K562 (cell line): ENCODE measurements around the gene HMCN2. TPM values are rescaled to one million over a fixed set of nuclear protein-coding genes. Genes with fewer than 3 reads are reported as not detected.

Source experiments
- BRF2 ChIP-seq: IDR thresholded peaks from 3 replicates; pipeline ENCODE4 v1.6.1; 2011; ENCODE audit warnings: borderline replicate concordance, mild to moderate bottlenecking; ENCODE audit not compliant: insufficient read length, insufficient read depth
- CXXC5 ChIP-seq: fragments of 250-450 bp; sonication (Bioruptor Pico); IDR thresholded peaks from 2 replicates; pipeline ENCODE4 v1.8.0; 2022; ENCODE audit warnings: inconsistent platforms, mild to moderate bottlenecking, moderate library complexity
- E2F3 ChIP-seq: fragments of 250-450 bp; sonication (Bioruptor Pico); IDR thresholded peaks from 2 replicates; pipeline ENCODE4 v1.4.0; 2020; ENCODE audit warnings: mild to moderate bottlenecking
- FUS ChIP-seq: fragments of 200-400 bp; formaldehyde crosslinking; optimal IDR thresholded peaks from 2 replicates; pipeline ENCODE3; 2017; ENCODE audit warnings: low read depth, low read length
- MAZ ChIP-seq, 2 experiments: fragments of 450-650 bp in 1 of 2; sonication (generic) in 1 of 2; formaldehyde crosslinking; IDR thresholded peaks in 1 of 2; conservative IDR thresholded peaks in 1 of 2; 2 replicates each; pipeline versions ENCODE4 v1.4.0 to v1.5.0; 2020; ENCODE audit warnings: mild to moderate bottlenecking in 1 of 2, missing genetic modification reagents in 1 of 2
- MNT ChIP-seq, 2 experiments: fragments of 450-650 bp; conservative IDR thresholded peaks; 2 replicates each; pipeline ENCODE4 v1.6.1; 2017; ENCODE audit warnings: mild to moderate bottlenecking in 2 of 2, moderate library complexity in 2 of 2
- NRF1 ChIP-seq, 2 experiments: fragments of 450-650 bp; IDR thresholded peaks in 1 of 2; conservative IDR thresholded peaks in 1 of 2; 2 replicates each; pipeline ENCODE4 v1.6.1; 2014; ENCODE audit warnings: mild to moderate bottlenecking in 2 of 2
- SAP30 ChIP-seq: fragments of 200-600 bp; sonication (generic); IDR thresholded peaks from 2 replicates; pipeline ENCODE4 v1.6.1; 2012; ENCODE audit warnings: borderline replicate concordance, low read depth, mild to moderate bottlenecking, moderate library complexity, low read length, control low read depth, inconsistent platforms; ENCODE audit not compliant: insufficient read depth, poor library complexity, severe bottlenecking
- SMARCA4 ChIP-seq: fragments of 450-650 bp; IDR thresholded peaks from 2 replicates; pipeline ENCODE4 v1.6.1; 2016
- SNRNP70 ChIP-seq: fragments of 200-400 bp; formaldehyde crosslinking; optimal IDR thresholded peaks from 2 replicates; pipeline ENCODE3; 2017; ENCODE audit warnings: low read depth, low read length
- TEAD4 ChIP-seq, 2 experiments: sonication (generic) in 1 of 2; formaldehyde crosslinking in 1 of 2; IDR thresholded peaks; 2 replicates each; pipeline versions ENCODE4 v1.6.1 to v1.8.0; 2012 to 2022; ENCODE audit warnings: borderline replicate concordance in 1 of 2, inconsistent platforms in 1 of 2, low read length in 1 of 2, mild to moderate bottlenecking in 1 of 2, missing genetic modification reagents in 1 of 2
- ZC3H4 ChIP-seq: sonication (generic); formaldehyde crosslinking; IDR thresholded peaks from 2 replicates; pipeline ENCODE4 v1.9.0; 2021; ENCODE audit warnings: missing genetic modification reagents, borderline replicate concordance
- ZKSCAN1 ChIP-seq: fragments of 150-350 bp; IDR thresholded peaks from 2 replicates; pipeline ENCODE4 v1.6.1; 2016; ENCODE audit warnings: low read depth, low read length
- ZNF24 ChIP-seq: fragments of 450-650 bp; IDR thresholded peaks from 2 replicates; pipeline ENCODE4 v1.6.1; 2016
- ZNF253 ChIP-seq: fragments of 250-450 bp; sonication (Bioruptor Pico); conservative IDR thresholded peaks from 2 replicates; pipeline ENCODE4 v1.6.1; 2021; ENCODE audit warnings: mild to moderate bottlenecking
- ZNF263 ChIP-seq: sonication (generic); formaldehyde crosslinking; IDR thresholded peaks from 2 replicates; pipeline ENCODE4 v1.8.0; 2022; ENCODE audit warnings: mild to moderate bottlenecking, missing genetic modification reagents, borderline replicate concordance
- ZNF589 ChIP-seq: fragments of 200-800 bp; sonication (Bioruptor generic); IDR thresholded peaks from 2 replicates; pipeline ENCODE4 v1.6.1; 2016; ENCODE audit warnings: low read depth, missing genetic modification characterization, missing compliant biosample characterization
- ZNF780A ChIP-seq: fragments of 250-450 bp; sonication (Bioruptor Pico); IDR thresholded peaks from 2 replicates; pipeline ENCODE4 v1.5.0; 2021; ENCODE audit warnings: mild to moderate bottlenecking
- polyA plus RNA-seq, 8 experiments: library from polyadenylated mRNA; depleted of rRNA in 4 of 8; stranded (reverse) in 5 of 8; unstranded in 3 of 8; fragments of >200 nt; fragmentation: Nextera tagmentation in 2 of 8; fragmentation: Illumina TruSeq in 1 of 8; extraction: Ambion mirVana in 2 of 8; extraction: Trizol in 1 of 8; gene quantifications; 2 replicates each; pipeline versions ENCODE4 v1.2.1 to v1.2.3, GENCODE V29; 2011 to 2014; ENCODE audit warnings: inconsistent platforms in 1 of 8, missing spikeins in 1 of 8
- total RNA-seq, 7 experiments: library from RNA; depleted of rRNA in 6 of 7; stranded (reverse); fragments of >200 nt in 6 of 7; fragmentation: Illumina TruSeq in 2 of 7; extraction: Trizol in 2 of 7; gene quantifications; 2 replicates each; pipeline versions ENCODE4 v1.2.1 to v1.2.3, GENCODE V29; 2011 to 2021; ENCODE audit warnings: low replicate concordance in 1 of 7
- TF ChIP-seq, protein P1 (sequence below): fragments of 450-650 bp; IDR thresholded peaks from 2 replicates; pipeline ENCODE4 v1.6.1; 2016; ENCODE audit warnings: borderline replicate concordance
- TF ChIP-seq, protein P2 (sequence below): fragments of 450-650 bp; formaldehyde crosslinking; IDR thresholded peaks from 2 replicates; pipeline ENCODE4 v1.4.0; 2022; ENCODE audit warnings: missing genetic modification characterization
- TF ChIP-seq, protein P3 (sequence below): sonication (generic); formaldehyde crosslinking; IDR thresholded peaks from 2 replicates; pipeline ENCODE4 v1.8.0; 2022; ENCODE audit warnings: missing genetic modification reagents, mild to moderate bottlenecking, moderate library complexity, borderline replicate concordance

The HMCN2 gene
- total and polyA plus RNA-seq, 9 of the 15 experiments (the other 6 are each of a cell fraction or from before 2014, with no cell fraction given), result 0.01 TPM; not detected in 8

DNA sequence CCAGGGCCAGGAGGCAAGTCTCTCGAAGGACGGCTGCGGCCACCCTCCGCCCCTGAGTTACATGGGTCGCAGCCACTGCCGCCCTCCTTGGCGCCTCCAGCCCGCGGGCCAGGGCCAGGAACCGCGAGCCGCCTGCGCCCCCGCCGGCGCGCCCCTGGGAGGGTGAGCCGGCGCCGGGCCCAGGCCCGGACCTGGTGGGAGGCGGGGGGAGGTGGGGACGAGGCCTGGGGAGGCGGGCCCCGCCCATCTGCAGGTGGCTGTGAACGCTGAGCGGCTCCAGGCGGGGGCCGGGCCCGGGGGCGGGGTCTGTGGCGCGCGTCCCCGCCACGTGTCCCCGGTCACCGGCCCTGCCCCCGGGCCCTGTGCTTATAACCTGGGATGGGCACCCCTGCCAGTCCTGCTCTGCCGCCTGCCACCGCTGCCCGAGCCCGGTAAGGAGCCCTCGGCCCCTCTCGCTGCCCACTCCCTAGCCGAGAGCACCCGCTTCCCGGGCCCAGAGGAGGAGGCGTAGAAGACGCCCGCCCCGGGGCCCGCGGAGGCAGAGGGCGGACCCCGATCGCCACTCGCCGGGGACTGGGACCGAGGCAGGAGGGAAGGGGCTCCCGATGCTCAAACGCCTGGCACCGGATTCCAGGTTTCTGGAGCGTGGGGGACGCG lies 179.1 kb downstream of the HMCN2 start, which contains the start of gene ASS1 (continued):
- TF ChIP-seq MNT (conservative IDR thresholded peaks at IDR 0.05), result peak; percentile 89 to 95
- no peak for TF ChIP-seq SNRNP70
- TF ChIP-seq SMARCA4, result no peak
- no peak for TF ChIP-seq ZKSCAN1
- no peak for TF ChIP-seq ZNF263 (CRISPR knock-in tag)
- TF ChIP-seq, protein P1, sequence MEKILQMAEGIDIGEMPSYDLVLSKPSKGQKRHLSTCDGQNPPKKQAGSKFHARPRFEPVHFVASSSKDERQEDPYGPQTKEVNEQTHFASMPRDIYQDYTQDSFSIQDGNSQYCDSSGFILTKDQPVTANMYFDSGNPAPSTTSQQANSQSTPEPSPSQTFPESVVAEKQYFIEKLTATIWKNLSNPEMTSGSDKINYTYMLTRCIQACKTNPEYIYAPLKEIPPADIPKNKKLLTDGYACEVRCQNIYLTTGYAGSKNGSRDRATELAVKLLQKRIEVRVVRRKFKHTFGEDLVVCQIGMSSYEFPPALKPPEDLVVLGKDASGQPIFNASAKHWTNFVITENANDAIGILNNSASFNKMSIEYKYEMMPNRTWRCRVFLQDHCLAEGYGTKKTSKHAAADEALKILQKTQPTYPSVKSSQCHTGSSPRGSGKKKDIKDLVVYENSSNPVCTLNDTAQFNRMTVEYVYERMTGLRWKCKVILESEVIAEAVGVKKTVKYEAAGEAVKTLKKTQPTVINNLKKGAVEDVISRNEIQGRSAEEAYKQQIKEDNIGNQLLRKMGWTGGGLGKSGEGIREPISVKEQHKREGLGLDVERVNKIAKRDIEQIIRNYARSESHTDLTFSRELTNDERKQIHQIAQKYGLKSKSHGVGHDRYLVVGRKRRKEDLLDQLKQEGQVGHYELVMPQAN, result peak; percentile 48; the same call in 1 of the 2 replicates
- no peak for TF ChIP-seq FUS
- no peak for TF ChIP-seq BRF2
- TF ChIP-seq ZC3H4 (CRISPR knock-in tag), result no peak
- TF ChIP-seq SAP30, result peak; percentile 69
- TF ChIP-seq, protein P2, sequence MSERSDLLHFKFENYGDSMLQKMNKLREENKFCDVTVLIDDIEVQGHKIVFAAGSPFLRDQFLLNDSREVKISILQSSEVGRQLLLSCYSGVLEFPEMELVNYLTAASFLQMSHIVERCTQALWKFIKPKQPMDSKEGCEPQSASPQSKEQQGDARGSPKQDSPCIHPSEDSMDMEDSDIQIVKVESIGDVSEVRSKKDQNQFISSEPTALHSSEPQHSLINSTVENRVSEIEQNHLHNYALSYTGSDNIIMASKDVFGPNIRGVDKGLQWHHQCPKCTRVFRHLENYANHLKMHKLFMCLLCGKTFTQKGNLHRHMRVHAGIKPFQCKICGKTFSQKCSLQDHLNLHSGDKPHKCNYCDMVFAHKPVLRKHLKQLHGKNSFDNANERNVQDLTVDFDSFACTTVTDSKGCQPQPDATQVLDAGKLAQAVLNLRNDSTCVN (CRISPR knock-in tag), result no peak
- no peak for TF ChIP-seq E2F3
- TF ChIP-seq CXXC5, result peak; percentile 80
- no peak for TF ChIP-seq TEAD4 (IDR thresholded peaks at IDR 0.05; ENCODE audit: low read length)
- TF ChIP-seq TEAD4 (CRISPR knock-in tag; IDR thresholded peaks at IDR 0.05; ENCODE audit: borderline replicate concordance), result no peak
- TF ChIP-seq NRF1 (conservative IDR thresholded peaks at IDR 0.05 in 1 of 2, IDR thresholded peaks at IDR 0.05 in 1 of 2), result peak in 1 of 2 experiments; percentile 3; a peak in 1 of 4 replicates
- TF ChIP-seq, protein P3, sequence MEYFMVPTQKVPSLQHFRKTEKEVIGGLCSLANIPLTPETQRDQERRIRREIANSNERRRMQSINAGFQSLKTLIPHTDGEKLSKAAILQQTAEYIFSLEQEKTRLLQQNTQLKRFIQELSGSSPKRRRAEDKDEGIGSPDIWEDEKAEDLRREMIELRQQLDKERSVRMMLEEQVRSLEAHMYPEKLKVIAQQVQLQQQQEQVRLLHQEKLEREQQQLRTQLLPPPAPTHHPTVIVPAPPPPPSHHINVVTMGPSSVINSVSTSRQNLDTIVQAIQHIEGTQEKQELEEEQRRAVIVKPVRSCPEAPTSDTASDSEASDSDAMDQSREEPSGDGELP (CRISPR knock-in tag), result 0 out of 2 replicates have a peak, but pooled peaks have one; percentile 11
- no peak for TF ChIP-seq ZNF780A (CRISPR knock-in tag)
- TF ChIP-seq MAZ (CRISPR knock-in tag; conservative IDR thresholded peaks at IDR 0.05 in 1 of 2, IDR thresholded peaks at IDR 0.05 in 1 of 2), result peak; percentile 10 to 33; a peak in 1 of 4 replicates
- TF ChIP-seq ZNF253, result no peak
- TF ChIP-seq ZNF24, result no peak
- TF ChIP-seq ZNF589 (CRISPR knock-in tag), result no peak
